Measurements from ENCODE around the gene FOXE3. TPM values are rescaled to one million over a fixed set of nuclear protein-coding genes. Genes with fewer than 3 reads are reported as not detected.

Gene FOXE3
- total RNA-seq, 2 experiments from 2014 or later: not detected

- Mint-ChIP-seq H3K9me3 (no peaks in the 10 kb centered on the region), H3K27ac (no peak overlapping the region), H3K4me3 (no peak overlapping the region), H3K4me1 (no peaks in the 10 kb centered on the region), H3K36me3 (no peaks in the 10 kb centered on the region), H3K27me3 (peaks cover 25% of the 10 kb centered on the region)
- no peak for DNase-seq
These were observed 20.7 kb upstream of the FOXE3 start for GRCh38 chr1:47395433-47395832.

- Mint-ChIP-seq H3K9me3 (no peaks in the 10 kb centered on the region), H3K4me1 (no peaks in the 10 kb centered on the region)
These were observed 19.4 kb upstream of the FOXE3 start for GRCh38 chr1:47396671-47397196.

GRCh38 chr1:47399138-47399845 is 16.8 kb upstream of the FOXE3 start:
- Mint-ChIP-seq H3K9me3 (no peaks in the 10 kb centered on the region), H3K27me3 (peaks cover 29% of the 10 kb centered on the region), H3K4me1 (no peaks in the 10 kb centered on the region), H3K4me3 (no peak overlapping the region), H3K27ac (no peak overlapping the region), H3K36me3 (no peaks in the 10 kb centered on the region)
- no peak for DNase-seq

More at GRCh38 chr1:47396671-47397196, 19.4 kb upstream of the FOXE3 start:
- Mint-ChIP-seq H3K27ac (no peak overlapping the region), H3K4me3 (no peak overlapping the region), H3K36me3 (no peaks in the 10 kb centered on the region), H3K27me3 (peaks cover 33% of the 10 kb centered on the region)
- no peak for DNase-seq

GRCh38 chr1:47399846-47400155 is 16.3 kb upstream of the FOXE3 start:
- Mint-ChIP-seq H3K27ac (no peak overlapping the region), H3K36me3 (no peaks in the 10 kb centered on the region), H3K27me3 (peaks cover 29% of the 10 kb centered on the region), H3K9me3 (no peaks in the 10 kb centered on the region), H3K4me3 (no peak overlapping the region), H3K4me1 (no peaks in the 10 kb centered on the region)
- DNase-seq: no peak

- H3K4me1 Mint-ChIP-seq: no peaks in the 10 kb centered on the region
These were observed 14.3 kb upstream of the FOXE3 start for GRCh38 chr1:47401761-47402160.

GRCh38 chr1:47402591-47402990 is 13.5 kb upstream of the FOXE3 start:
- H3K27me3 Mint-ChIP-seq: peaks cover 10% of the 10 kb centered on the region
- H3K4me3 Mint-ChIP-seq: no peak overlapping the region
- H3K4me1 Mint-ChIP-seq: no peaks in the 10 kb centered on the region
- no peaks in the 10 kb centered on the region for H3K9me3 Mint-ChIP-seq
- DNase-seq: no peak
- H3K36me3 Mint-ChIP-seq: no peaks in the 10 kb centered on the region
- no peak overlapping the region for H3K27ac Mint-ChIP-seq

More at GRCh38 chr1:47401761-47402160, 14.3 kb upstream of the FOXE3 start:
- Mint-ChIP-seq H3K36me3 (no peaks in the 10 kb centered on the region), H3K27me3 (peaks cover 18% of the 10 kb centered on the region), H3K9me3 (no peaks in the 10 kb centered on the region), H3K27ac (no peak overlapping the region), H3K4me3 (no peak overlapping the region)
- DNase-seq: no peak

- H3K27ac Mint-ChIP-seq: no peak overlapping the region
- DNase-seq: no peak
- no peaks in the 10 kb centered on the region for H3K9me3 Mint-ChIP-seq
- H3K4me3 Mint-ChIP-seq: no peak overlapping the region
- H3K4me1 Mint-ChIP-seq: no peaks in the 10 kb centered on the region
- H3K36me3 Mint-ChIP-seq: no peaks in the 10 kb centered on the region
- peaks cover 17% of the 10 kb centered on the region for H3K27me3 Mint-ChIP-seq
These were observed 12.7 kb upstream of the FOXE3 start for GRCh38 chr1:47403321-47403910.

GRCh38 chr1:47405697-47406096 is 10.4 kb upstream of the FOXE3 start:
- no peak for DNase-seq
- Mint-ChIP-seq H3K27ac (no peak overlapping the region), H3K4me3 (no peak overlapping the region), H3K36me3 (no peaks in the 10 kb centered on the region), H3K4me1 (no peaks in the 10 kb centered on the region), H3K27me3 (peaks cover 12% of the 10 kb centered on the region), H3K9me3 (no peaks in the 10 kb centered on the region)

- Mint-ChIP-seq H3K4me3 (no peak overlapping the region), H3K4me1 (no peaks in the 10 kb centered on the region), H3K27me3 (peaks cover 6% of the 10 kb centered on the region), H3K36me3 (no peaks in the 10 kb centered on the region), H3K9me3 (no peaks in the 10 kb centered on the region), H3K27ac (no peak overlapping the region)
- no peak for DNase-seq
These were observed 9.1 kb upstream of the FOXE3 start for GRCh38 chr1:47406966-47407365.

- Mint-ChIP-seq H3K27ac (no peak overlapping the region), H3K36me3 (no peaks in the 10 kb centered on the region), H3K4me3 (no peak overlapping the region), H3K4me1 (no peaks in the 10 kb centered on the region), H3K9me3 (no peaks in the 10 kb centered on the region), H3K27me3 (peaks cover 6% of the 10 kb centered on the region)
- no peak for DNase-seq
These were observed 8.6 kb upstream of the FOXE3 start for GRCh38 chr1:47407481-47407880.

- no peaks in the 10 kb centered on the region for H3K4me1 Mint-ChIP-seq
- H3K27ac Mint-ChIP-seq: no peak overlapping the region
- H3K27me3 Mint-ChIP-seq: peaks cover 20% of the 10 kb centered on the region
- DNase-seq: no peak
- H3K9me3 Mint-ChIP-seq: no peaks in the 10 kb centered on the region
- H3K36me3 Mint-ChIP-seq: no peaks in the 10 kb centered on the region
- no peak overlapping the region for H3K4me3 Mint-ChIP-seq
These were observed 6.6 kb upstream of the FOXE3 start for GRCh38 chr1:47409311-47410067.

GRCh38 chr1:47410068-47410455 is 6.0 kb upstream of the FOXE3 start:
- peaks cover 23% of the 10 kb centered on the region for H3K27me3 Mint-ChIP-seq
- no peaks in the 10 kb centered on the region for H3K36me3 Mint-ChIP-seq
- no peak overlapping the region for H3K27ac Mint-ChIP-seq
- no peak overlapping the region for H3K4me3 Mint-ChIP-seq
- DNase-seq: no peak
- no peaks in the 10 kb centered on the region for H3K4me1 Mint-ChIP-seq
- H3K9me3 Mint-ChIP-seq: no peaks in the 10 kb centered on the region

- Mint-ChIP-seq H3K27me3 (peaks cover 34% of the 10 kb centered on the region), H3K9me3 (no peaks in the 10 kb centered on the region), H3K4me3 (no peak overlapping the region), H3K27ac (no peak overlapping the region), H3K36me3 (no peaks in the 10 kb centered on the region), H3K4me1 (no peaks in the 10 kb centered on the region)
- no peak for DNase-seq
These were observed 4.6 kb upstream of the FOXE3 start for GRCh38 chr1:47411436-47411835.

GRCh38 chr1:47412437-47412836 is 3.6 kb upstream of the FOXE3 start:
- H3K36me3 Mint-ChIP-seq: no peaks in the 10 kb centered on the region
- H3K27me3 Mint-ChIP-seq: peaks cover 41% of the 10 kb centered on the region
- no peak overlapping the region for H3K4me3 Mint-ChIP-seq
- no peak for DNase-seq
- H3K9me3 Mint-ChIP-seq: no peaks in the 10 kb centered on the region
- H3K4me1 Mint-ChIP-seq: no peaks in the 10 kb centered on the region
- no peak overlapping the region for H3K27ac Mint-ChIP-seq

- no peak overlapping the region for H3K27ac Mint-ChIP-seq
- DNase-seq: peak; percentile 23
- no peaks in the 10 kb centered on the region for H3K36me3 Mint-ChIP-seq
- H3K9me3 Mint-ChIP-seq: no peaks in the 10 kb centered on the region
- peak overlapping the region; percentile 51 for H3K4me3 Mint-ChIP-seq
- H3K4me1 Mint-ChIP-seq: no peaks in the 10 kb centered on the region
- H3K27me3 Mint-ChIP-seq: peaks cover 66% of the 10 kb centered on the region
These were observed 459 bp downstream of the FOXE3 start for GRCh38 chr1:47416319-47417169.
